GM12801 (cell line): ENCODE data around the gene LPP.

ENCODE experiments used
- TF ChIP-seq, protein P1 (sequence below): IDR thresholded peaks from one replicate; pipeline ENCODE4 v1.5.1; 2011; ENCODE audit warnings: control low read depth; ENCODE audit not compliant: insufficient read length; ENCODE audit errors: extremely low read depth

LPP gene

DNA sequence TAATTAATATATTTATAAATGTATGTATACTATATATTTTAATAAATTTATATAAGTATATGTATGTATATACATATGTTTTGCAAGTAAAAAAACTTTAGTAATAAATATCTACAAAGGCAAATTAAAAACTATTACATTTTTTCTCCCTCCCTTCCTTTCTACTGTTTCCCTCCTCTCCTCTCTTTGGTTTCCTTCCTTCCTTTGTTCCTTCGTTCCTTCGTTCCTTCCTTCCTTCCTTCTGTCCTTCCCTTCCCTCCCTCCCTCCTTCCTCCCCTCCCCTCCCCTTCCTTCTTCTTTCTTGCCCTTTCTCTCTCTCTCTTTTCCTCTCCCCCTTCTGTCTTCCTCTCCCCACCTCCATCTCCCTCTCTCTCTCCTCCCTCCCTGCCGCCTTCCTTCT lies 423.6 kb downstream of the LPP start:
- TF ChIP-seq, protein P1, sequence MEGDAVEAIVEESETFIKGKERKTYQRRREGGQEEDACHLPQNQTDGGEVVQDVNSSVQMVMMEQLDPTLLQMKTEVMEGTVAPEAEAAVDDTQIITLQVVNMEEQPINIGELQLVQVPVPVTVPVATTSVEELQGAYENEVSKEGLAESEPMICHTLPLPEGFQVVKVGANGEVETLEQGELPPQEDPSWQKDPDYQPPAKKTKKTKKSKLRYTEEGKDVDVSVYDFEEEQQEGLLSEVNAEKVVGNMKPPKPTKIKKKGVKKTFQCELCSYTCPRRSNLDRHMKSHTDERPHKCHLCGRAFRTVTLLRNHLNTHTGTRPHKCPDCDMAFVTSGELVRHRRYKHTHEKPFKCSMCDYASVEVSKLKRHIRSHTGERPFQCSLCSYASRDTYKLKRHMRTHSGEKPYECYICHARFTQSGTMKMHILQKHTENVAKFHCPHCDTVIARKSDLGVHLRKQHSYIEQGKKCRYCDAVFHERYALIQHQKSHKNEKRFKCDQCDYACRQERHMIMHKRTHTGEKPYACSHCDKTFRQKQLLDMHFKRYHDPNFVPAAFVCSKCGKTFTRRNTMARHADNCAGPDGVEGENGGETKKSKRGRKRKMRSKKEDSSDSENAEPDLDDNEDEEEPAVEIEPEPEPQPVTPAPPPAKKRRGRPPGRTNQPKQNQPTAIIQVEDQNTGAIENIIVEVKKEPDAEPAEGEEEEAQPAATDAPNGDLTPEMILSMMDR = no peak

DNA sequence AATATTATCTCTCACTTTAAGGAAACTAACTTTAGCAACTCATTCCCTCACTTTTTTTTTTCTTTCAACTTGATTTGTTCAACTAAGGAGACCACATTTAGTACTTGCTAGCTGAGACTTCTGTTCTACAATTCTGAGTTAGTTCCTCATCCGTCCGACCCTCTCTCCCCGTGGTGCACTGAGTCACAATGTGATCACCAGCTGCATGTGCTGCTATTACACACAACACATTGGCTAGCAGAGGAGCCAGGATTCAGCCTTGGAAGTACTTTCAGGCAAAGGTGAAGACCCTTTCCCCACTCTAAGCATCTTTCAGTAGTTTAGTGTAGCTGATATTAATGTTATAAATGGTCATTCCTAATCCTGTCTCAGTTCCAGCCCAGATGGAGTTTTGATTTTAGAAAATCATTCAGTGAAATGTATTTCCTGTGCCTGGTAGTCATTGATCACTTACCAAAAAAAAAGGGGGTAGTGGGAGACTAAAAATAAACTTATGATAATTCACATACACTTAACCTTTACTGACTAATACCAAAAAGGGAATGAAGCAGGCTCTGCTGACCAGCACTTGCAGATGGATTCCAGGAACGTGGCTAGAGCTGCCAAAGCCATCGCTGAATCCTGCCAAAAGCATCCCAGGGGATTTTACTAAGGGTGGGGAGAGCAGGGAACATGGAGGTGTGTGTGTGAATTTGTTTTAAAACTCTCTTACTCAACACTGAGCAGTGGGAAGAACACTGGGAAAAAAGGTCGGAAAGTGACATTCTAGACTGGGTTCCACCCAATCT lies 424.8 kb downstream of the LPP start:
- TF ChIP-seq, protein P1 = no peak

DNA sequence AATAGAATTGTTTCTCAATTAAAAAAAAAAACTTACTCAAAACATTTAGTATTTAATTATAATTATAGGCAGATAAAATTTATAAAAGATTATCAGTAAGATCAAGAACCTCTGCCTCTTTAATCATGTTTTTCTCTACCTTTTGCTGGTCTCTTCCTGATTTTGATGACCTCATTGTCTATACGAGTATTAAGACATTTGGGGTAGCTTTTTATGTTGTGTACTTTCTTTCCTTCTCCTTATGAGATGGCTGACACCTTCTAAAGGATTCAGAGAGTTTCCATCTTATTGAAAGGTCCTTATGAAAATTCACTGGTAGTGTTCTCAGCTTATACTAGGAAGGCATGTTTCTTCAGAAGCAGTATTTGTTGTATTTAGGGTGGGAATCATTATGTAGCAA lies 426.3 kb downstream of the LPP start:
- TF ChIP-seq, protein P1 = no peak

DNA sequence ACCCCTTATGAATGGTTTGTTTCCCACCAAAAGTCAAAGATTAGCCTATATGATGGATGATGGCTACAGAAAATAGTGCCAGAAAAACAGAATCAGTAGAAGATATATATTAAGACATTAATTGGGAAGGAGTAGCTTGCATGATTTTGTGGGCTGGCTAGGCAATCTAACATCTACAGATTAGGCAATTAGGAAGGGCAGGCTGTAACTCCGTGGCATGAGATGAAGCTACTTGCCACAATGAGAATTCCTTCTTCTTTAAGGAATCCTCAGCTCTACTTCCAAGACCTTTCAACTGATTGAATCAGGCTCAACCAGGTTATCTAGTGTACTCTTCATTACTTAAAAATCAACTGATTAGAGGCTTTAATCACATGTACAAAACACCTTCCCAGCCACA lies 426.7 kb downstream of the LPP start:
- TF ChIP-seq, protein P1 = no peak

DNA sequence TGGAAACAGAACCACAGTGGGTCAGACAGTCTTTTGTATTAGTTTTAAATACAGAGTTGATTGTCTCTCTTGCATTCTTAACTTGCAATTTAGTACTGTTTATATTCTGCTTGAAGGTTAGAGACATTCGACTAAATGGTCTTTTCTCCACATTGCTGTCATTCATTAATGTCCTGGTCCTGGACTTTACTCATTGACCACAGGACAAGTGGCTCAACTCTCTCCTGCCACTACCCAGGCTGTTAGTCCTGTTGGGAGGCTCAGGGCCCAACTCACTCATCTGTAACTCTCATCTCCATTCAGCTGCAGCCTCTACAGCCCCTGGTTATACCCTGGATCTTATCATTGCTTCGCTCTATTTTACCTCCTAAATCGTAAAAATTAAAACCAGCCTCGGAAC lies 427.4 kb downstream of the LPP start:
- TF ChIP-seq, protein P1 = no peak

DNA sequence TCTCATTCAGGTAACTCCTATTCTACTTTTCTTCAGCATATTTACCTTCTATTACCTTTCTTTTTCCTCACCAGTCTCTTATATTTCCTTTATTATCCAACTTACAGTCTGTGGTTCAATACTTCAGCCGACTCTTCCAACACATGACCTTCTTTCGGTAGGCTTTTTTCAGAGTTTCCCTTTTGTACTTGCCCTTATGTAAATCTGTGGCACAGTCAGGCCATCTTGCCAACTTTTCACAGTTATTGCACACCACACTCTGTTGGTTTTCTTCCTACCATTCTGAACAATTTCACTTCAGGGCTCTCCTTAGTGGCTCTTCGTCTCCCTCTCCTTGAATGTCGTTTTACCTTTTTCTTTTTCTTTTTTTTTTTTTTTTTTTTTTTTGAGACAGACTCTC lies 427.8 kb downstream of the LPP start:
- TF ChIP-seq, protein P1 = no peak

DNA sequence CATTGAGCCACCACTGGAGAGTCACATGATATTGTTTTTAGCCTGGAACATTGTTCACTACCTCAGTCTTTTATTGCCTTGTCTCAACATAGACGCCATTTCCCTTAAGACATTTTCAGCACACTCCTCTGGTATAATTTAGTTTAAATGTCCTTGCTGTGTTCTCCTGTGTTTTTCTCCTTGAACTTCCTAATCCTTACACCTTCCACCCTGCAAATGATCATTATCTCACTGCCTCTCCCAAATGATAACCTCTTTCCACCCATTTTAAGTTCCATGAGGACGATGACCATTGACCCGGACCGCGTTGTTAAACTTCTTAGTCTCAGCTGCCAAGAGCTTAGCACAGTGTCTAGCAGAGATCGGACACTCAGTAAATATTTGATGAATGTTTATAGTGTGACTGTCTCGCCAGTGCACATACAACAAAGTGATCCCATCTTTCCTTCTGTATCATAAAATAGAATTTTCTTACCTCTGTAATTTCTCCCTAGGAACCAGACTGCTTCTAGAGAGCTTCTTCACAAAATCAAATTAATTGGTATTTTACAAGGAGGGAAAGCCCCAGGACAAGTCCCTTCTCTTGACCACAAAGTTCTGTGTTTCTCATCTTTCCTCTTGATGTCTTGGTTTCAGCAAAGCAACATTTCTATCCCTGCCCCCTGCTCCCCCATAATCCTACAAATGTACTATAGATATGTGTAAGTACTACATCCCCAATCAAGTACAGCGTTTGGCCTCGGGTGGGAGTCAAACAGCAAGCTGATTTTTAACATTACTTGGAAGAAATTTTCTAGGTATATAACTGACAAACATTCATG lies 429.6 kb downstream of the LPP start:
- TF ChIP-seq, protein P1 = no peak
